ENCODE results near the gene RBPJL.
"Not testable (repeated sequence)": the region's sequence is repeated elsewhere in the genome, so short reads cannot be mapped to it uniquely, and the experiment has no call there.

Gene RBPJL

DNA sequence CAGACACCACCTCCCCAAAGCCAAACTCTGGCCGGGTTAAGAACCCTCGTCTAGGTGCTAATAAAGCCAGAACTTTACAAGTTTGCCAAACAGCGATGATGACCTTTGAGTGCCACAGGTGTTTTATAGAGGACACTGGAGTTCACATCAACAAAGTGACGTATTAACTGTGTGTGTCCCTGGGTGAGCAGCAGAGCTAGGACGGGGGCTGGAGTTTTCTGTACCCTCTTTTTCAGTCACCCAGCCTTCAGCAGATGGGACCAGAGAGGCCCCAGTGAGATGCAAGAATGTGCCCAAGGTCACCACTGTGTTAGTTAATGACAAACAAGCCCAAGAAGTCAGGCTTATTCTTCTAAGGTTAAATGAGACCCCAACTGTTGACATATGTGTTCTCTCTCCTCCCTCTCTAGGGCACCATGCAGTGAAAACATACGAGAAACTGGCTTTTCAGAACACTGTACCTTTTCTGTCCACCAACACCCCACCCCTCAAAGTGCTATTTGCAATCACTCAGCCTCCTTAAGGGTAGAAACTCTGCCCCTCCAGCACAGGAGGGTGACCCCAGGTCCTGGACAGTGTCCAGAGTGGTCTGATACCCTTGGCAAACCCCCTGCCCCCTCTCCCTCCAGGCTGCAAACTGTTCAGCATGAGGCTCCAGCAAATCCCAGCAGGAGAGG, 36.4 kb downstream of the RBPJL start:
- no peak for DNase-seq (ENCODE audit: low spot score)

DNA sequence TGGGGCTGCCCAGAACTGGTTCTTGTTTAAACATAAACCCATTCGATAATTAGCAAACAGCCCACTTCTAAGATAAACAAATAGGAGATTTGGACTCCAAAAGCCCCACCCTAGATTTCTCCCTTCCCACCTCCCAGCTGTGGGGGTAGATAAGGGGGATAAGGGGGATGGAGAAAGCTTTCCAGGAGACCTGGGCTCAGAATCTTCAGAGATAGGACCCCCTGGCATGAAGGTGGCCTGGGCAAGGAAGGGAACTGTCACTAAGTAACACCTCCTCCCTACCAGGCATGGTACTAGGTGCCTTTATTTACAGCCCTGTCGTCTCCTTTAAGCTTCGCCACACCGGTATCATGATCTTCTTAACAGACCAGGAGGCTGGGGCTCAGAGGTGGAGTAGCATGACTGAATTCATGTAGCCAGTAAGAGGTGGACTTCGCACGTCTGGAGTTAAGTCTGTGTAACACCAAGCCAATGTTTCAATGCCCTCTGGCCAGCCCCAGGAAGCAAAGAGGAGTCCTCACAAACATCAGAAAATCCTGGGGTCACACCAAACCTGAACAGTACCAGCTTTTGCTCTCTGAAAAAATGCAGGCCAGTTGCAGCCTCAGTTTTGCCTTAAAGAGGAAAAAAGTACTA, 37.0 kb downstream of the RBPJL start:
- no peak for DNase-seq (ENCODE audit: low spot score)

DNA sequence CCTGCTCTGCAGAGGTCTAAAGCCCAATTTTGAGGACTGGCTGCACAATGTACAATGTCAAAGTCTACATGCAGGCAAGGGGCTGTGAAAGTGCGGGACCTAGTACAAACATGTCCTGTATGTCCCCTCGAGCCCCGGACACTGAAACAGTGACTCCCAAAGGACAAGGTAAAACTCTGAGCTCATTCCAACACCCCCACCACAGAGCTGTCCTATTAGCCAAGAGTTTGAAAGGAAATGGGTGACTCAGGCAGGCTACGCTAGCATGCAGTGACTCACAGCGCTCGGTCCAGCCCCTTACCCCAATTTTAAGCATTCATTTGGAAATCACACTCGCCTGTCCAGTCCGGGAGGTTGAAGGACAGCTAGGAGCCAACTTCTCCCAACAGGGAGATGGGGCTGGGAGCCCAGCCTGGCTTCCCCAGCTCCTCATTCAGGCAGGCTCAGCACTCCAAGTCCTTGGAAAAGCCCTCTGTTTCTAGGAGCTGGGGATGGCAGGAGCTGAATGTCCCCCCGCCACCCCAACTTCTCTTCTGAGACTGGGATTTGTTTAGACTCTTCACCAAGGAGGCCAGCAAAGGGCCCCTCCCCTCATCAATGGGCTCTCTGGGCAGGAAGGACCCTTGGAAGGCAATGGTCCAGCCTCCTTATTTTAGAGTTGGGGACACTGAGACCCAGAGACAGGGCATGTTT, 37.7 kb downstream of the RBPJL start:
- DNase-seq (ENCODE audit: low spot score): no peak

DNA sequence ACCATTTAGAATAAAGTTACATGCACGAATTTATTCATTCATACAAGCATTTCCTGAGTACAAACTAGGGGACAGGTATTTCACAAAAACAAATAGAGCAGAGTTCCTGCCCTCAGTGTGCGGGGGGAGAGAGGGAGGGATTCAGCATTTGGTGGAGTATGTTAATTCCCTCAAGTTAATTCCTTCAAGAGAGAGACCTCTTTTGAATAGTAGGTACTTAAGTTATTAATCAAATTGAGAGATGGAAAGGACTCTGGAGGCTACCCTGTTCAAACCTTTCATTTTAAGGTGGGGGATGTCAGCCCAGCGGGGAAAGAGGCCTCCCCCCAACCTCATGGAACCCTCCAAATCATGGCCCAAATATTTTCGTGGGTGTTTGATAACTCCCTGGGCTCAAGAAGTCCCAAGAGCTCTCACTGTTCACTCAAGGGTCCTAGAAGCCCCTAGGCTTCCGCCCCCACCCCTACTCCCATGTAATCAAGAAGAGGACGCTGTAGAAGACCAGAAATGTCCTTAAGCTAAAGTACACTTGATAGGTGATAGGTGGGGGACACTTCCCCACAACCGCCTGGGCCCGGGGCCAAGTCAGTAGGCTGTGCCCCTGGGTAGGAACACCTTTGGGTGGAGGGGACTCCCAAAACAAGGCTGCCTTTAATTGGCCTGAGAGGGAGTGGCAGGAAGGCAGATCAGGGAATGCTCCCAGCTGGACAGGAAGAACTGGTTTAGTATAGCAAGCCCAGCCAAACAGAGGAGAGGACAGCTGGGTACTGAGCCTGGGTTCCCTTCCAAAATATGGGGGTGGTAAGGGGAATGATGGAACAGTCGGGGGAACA, 38.7 kb downstream of the RBPJL start:
- no peak for DNase-seq (ENCODE audit: low spot score)

DNA sequence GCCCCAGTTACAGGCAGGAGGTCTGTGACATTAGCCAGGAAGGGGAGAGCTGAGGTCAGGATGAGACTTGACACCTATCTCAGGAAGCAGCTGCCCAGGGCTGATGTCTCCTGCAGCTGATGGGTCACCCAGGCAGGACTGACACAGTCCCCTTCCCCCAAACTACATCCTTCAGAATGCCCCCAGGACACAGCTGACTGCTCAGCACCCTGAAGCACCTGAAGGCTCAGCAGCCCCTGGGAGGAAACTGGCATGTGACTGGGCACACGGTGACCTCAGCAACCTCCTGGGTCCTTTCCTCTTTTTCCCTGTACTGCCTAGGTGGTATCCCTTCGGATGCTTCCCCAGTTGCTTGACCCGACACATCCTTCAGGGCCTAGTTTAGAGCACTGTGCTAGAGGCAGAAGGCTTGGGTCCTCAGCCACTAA, 39.7 kb downstream of the RBPJL start:
- no peak for DNase-seq (ENCODE audit: low spot score)

DNA sequence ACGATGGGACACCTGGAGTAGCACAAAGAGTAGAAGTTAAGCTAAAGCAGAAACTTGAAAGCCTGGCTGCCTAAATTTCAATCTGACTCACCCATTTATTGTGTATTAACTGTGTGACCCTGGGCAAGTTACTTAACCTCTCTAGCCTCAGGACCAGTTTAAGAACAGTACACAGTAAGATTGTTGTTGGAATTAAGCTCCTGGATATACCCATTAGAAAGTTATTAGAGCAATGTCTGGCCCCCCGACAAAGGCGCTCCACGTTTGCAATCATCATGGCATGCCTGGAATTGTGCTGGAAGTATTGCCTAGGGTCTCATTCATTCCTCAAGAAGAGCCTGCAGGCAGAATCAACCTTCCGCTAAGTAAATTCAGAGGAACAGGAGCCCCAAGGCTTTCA, 40.2 kb downstream of the RBPJL start:
- no peak for DNase-seq (ENCODE audit: low spot score)

DNA sequence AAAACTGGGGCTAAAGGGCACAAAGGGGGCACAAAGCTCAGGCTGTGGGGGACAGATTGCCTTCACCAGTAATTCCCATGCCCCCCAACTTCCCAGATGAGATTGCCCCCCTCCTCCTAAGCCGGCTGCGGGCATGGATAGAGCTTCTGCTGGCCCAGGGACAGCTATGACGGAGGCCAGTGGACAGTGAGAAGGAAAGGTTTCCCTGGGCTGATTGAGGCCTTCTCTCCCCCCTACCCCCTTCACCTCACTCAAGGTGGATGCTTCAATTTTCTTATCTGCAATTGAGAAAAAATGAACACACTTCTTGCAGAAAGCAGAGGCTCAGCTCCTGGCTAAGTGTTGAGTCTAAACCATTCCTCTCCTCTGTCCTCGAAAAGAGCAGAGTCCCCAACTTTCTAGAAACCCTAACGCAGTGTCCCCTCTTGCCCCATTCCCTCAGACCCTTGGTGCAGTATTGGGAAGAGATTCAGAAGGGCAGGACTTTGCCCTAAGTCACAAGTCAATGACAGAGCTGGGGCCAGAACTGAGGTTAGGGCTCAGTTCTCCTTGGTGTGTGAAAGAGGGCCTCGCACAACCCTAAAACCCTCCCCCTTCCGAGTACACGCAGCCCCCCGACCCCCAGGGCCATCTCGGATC, 40.8 kb downstream of the RBPJL start:
- DNase-seq (ENCODE audit: low spot score): no peak

DNA sequence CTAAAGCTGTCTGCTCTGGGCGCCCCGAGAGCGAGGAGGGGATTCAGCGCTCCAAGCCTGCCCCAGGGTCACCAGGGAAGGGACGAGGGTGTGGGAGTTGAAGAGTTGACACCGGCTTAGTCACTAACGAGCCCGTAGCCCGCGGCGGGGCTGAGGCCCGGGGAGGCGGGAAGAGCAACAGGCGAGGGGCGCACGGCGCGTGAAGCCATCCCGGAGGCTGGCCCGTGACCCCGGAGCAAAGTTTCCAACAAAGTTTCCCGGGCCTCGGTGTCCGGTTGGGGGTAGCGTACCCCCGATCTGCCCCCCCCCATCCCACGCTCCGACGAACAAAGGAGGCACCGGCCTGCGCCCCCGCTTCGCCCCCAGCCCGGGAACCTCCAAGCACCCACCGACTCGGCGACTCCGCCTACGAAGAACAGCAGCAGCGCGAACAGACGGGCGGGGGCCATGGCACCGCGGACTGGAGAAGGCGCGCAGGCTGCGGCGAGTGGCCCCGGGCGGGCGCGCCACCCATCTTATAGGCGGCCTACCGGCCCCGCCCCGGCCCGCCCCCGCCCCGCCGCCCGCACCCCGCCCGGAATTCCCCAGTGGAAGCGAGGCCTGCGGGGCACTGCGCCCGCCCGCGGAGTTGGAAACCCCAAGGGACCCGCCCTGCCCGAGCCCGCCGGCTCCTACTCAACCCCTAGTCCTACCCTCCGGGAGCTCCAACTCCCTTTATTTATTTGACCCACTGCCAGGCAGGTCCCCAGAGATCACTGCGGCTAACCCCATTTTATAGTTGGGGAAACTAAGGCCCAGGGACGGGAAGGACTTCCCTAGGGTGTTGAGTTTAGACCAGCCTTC, 41.5 kb downstream of the RBPJL start, which contains the start of gene SDC4:
TSS of gene SDC4 (minus strand) at position 489 of the 843 bp plus-strand sequence. CDS start at position 449, 40 bp downstream.
- DNase-seq (ENCODE audit: low spot score): peak; percentile 79

DNA sequence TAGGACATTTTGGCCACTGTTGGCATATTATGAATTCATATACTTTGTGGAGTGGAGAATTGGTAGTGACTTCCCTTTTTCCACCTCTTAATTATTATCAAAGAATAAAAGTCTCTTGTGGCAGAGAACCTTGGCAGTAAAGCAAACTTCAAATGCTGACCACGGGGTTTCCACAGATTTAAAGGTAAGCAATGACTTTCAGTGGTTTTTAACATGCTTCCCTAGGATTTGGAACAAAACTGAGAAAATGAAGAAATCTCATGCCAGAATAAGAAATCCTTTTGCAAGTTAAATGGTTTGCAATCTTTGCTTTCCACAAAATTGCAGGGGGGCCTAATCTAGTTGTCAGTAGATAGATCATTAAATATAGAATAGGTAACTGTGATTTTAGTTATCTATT, 43.6 kb downstream of the RBPJL start:
- no peak for DNase-seq (ENCODE audit: low spot score)

DNA sequence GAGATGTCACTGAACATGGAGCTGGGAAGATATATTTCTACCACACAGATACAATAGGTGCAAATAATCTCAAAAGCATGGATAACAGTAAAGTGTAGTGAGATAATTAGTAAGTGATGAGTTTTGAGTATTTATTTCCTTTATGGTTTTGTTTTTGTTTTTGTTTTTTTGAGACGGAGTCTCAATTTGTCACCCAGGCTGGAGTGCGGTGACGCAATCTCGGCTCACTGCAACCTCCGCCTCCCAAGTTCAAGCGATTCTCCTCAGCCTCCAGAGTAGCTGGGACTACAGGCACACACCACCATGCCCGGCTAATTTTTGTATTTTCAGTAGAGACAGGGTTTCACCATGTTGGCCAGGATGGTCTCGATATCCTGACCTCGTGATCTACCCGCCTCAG, 44.2 kb downstream of the RBPJL start:
- not testable (repeated sequence) for DNase-seq (ENCODE audit: low spot score)

DNA sequence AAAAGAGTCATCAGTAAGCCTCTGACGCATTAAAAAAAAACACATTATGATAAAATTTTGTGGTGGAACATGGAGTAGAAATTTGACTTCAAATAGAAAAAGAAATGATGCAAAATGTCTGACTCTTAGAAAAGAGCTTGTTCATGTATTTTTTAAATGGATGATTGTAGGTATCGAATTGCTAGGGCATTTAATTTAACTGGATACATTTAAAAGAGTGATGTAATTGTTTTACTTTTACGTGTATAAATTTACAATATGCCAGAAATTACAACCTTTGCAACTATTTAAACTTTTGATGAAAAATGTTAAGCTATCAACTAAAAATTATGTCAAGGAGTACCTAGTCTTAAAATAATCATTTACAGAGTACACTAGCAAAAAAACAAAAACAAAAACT, 46.1 kb downstream of the RBPJL start:
- DNase-seq (ENCODE audit: low spot score): no peak

DNA sequence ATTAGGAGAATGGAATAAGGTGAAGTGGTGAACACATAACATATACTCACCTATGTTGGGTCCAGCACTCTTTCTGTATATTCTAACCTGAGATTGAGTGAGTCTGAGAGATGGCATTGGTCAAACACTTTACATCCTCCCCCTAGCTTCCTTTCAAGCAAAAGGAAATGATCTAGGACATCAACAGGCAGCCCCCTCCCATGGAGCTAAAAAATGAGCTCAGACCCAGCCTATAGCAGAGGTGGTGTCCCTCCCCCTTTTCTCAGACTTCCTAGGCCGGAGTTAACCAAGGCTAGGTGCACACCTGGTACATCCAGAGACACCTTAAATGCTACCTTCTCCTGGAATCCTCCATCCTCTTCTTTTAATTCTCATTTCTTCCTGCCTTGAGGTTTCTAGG, 47.1 kb downstream of the RBPJL start:
- DNase-seq (ENCODE audit: low spot score): no peak

DNA sequence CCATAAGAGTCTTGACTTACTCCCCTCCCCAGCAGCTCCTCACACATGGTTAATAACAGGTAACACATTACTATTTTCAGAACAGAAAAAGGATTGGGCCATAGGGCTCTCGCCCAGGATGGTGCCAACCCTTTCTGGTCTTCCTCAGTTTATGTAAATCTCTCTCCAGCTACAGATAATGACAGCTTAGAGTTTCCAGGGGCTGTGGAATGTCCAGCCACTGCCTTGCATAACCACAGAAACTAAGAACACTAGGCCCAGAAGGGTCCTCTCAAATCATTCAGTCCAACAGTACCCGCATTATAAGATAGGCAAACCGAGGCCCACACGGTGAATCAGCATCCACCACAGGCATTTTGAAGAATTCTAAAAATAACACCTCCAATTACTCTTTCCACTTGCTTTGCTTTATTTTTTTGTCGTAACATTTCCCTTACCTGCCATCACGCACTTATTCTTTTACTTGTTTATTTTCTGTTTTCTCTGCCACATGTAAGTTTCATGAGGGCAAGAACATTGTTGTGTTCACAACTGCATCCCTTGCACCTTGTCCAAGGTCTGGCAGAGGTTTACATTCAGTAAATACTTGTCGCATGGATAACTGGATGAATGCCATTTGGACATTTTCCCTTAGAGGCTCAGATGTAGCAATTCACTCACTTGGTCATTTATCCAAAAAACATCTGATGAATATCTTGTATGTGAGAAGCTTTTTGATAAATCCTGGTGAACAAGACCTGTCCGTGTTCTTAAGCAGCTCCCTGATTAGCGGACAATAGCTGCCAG, 48.0 kb downstream of the RBPJL start:
- DNase-seq (ENCODE audit: low spot score): no peak

DNA sequence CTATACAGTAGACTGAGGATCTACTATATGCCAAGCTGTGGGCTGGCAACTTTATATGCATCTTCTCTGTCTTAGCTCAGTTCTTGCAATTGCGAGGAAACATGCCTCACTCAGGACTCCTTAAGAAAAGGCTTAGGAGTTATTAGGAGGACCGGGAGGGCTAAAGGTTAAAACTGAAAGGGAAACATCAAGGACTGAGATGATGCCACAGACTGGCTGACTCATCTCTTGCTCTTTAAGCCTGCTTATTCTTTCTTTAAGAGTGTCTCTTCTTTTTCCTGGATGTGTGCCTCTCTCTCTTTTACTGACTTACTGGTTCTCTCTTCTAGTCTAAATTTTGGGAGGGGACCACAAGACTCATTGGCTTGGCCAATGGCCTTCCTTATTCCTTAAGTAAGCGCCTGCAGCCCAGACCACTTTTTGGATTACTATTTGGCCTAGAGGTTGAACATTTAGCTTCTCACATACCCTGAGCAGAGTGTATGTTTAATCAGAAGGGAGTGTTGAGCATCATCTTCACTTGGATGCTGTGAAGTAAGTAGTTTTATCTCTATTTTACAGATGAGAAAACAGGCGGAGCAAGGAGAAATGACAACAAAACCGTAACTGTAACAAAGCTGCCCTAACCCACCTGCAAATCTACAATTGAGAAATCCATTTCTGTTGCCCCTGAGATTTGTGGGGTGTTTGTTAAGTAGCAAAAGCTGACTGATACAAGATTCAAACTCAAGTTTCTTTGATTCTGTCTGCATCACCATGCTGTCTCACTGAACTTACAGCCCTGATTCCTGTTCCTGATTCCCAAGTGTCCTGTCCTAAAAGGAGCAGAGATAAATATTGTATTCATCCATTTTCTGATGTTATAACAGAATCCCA, 48.8 kb downstream of the RBPJL start:
- no peak for DNase-seq (ENCODE audit: low spot score)

DNA sequence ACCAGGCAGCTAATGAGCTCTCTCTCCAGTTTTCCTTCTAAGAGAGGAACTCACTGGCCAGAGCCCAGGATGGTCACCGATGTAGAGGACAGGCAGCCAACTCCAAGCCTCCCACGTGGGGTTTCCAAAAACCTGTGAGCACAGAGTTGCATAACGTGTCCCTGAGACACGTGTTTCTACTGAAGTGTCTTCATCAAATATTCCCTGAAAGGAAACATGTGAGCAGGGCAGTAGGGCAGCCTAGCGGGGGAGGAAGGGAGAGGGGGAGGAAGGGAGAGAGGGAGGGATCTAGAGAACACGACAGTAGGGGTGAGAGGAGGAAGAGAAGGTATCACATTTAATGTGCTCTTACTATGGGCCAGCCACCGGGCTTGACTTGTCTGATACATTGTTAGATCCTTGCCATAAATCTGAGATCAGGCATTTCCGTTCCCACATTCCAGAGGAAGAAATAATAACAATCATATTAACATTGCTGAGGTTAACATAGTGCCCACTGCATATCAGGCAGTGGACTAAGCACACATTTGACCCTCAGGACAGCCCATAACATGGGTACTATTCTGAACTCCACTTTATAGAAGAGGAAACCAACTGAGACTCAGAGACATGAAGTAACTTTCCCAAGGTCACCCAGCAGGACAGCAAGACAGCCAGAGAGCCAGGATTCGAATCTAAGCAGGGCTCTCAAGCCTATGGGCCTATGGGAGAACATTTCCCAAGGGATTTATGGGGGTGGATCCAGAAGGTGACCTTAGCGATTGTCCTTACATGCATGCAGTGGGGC, 51.8 kb downstream of the RBPJL start:
- DNase-seq (ENCODE audit: low spot score): no peak

DNA sequence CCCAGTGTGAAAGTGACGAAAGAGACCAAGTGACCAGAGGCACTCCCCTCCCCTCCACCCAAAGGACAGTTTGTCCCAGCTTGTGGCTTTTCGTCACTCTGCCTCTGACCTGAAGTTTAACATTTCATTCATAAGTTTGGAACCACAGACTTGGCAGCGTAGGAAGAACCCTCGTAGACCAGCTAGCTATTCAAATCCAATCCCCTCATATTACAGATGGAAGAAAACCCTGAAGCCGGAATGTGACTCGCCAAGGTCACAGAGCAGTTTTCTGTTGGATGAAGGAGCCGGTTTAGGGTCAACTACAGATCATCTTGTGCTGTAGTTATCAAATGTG, 52.4 kb downstream of the RBPJL start:
- DNase-seq (ENCODE audit: low spot score): no peak

DNA sequence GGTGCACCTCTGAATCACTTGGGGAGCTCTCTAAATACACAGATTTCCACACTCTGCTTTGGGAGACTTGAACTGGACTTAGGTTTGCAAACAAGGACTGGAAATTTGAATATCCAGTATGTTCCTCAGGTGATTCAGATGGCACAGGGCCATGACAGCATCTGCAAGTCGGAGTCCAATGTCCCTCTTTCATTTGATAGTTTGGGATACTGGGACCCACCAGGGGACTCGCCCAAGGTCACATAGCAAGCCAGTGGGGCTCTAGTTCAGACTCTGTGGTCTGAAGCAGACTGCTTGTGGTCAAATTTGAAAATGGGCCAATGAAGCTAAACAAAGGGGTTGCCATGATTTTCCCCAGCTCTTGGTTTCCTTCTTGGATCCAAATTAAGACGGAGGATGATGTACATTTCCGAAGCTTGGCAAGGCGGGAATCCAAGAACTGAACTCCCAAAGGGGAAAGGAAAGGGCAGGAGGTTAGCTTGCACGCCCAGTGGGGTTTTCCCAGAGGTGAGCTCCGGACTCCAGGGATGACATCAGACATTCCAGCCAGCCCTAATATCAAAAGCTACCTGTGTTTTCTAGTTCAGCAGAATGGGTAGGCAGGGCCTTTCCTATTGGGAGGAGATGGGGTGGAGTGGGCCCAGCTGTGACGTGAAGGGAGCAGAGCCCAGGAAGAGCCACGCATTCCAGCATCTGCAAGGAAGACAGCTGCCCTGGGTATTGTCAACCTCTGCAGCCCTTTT, 52.9 kb downstream of the RBPJL start:
- DNase-seq (ENCODE audit: low spot score): no peak

DNA sequence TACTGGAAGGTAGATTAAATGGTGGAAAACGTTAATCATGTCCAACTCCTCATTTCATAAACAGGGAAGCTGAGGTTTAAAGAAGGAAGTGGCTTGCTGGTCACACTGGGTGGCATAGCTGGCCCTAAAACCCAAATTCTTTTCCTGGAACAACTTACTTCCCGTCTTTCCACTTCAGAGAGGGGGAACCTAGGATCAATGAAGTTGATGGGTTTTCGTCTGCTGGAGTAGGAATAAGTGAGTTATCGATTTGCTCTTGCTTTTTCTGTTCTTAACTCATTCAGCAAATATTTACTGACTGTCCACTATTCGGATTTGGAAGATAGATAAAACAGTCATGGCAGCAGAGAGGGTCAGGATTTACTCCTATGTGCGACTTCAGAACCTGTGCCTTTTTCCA, 55.2 kb downstream of the RBPJL start:
- DNase-seq (ENCODE audit: low spot score): no peak
